ENCODE results near the gene SLC38A2.

DNA sequence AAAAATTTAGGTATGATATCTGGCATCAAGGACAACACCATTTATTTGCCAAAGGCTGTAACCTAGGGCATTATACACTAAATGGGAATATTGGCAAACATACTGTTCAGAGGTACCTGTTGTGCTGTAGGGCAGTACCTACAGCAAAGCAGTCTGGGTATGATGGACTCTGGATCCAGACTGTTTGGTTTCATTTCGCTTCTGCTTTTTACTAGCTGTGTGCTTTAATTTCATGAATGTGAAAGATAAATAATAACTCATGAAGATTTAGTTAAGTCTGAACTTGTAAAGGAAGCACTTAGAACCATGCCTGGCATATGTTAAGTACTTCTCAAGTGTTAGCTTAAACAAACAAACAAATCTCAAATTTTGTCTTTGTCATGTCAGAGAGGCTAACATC lies 17.7 kb upstream of the SLC38A2 start:
- no peak for TF ChIP-seq POLR2A (IDR thresholded peaks at IDR 0.05)
- no peak for TF ChIP-seq EP300 (IDR thresholded peaks at IDR 0.05)
